Astrocyte (in vitro differentiated cells and primary cell): ENCODE results near the gene HOXA6. TPM values are rescaled to one million over a fixed set of nuclear protein-coding genes. Genes with fewer than 3 reads are reported as not detected.

Experiments used
- DNase-seq: peaks from one replicate; pipeline ENCODE4 v3.0.0-alpha.2; 2010; ENCODE audit warnings: low read depth
- FAIRE-seq: peaks from 2 replicates; lab custom pipeline; 2011; peaks lifted over from hg19 to GRCh38; lab: Jason Lieb, UNC
- H2AFZ ChIP-seq: 2 replicates; pipeline ENCODE4 v1.6.0; 2012; ENCODE audit warnings: low read depth, low read length, inconsistent platforms
- H3K27ac ChIP-seq: 2 replicates; pipeline ENCODE4 v1.5.1; 2011; ENCODE audit warnings: low read depth, low read length, inconsistent platforms
- H3K27me3 ChIP-seq: 2 replicates; pipeline ENCODE4 v1.6.0; 2011; ENCODE audit warnings: low read length, inconsistent platforms; ENCODE audit not compliant: insufficient read depth
- H3K36me3 ChIP-seq: 2 replicates; pipeline ENCODE4 v1.5.1; 2011; ENCODE audit warnings: low read length, inconsistent platforms; ENCODE audit not compliant: insufficient read depth
- H3K4me1 ChIP-seq: 2 replicates; pipeline ENCODE4 v1.5.1; 2011; ENCODE audit warnings: low read length, inconsistent platforms; ENCODE audit not compliant: insufficient read depth
- H3K4me2 ChIP-seq: 2 replicates; pipeline ENCODE4 v1.6.0; 2012; ENCODE audit warnings: low read length, inconsistent platforms
- H3K4me3 ChIP-seq: 2 replicates; pipeline ENCODE4 v1.5.1; 2011; ENCODE audit warnings: low read depth, mild to moderate bottlenecking, low read length, inconsistent platforms; ENCODE audit not compliant: insufficient read depth
- H3K79me2 ChIP-seq: 2 replicates; pipeline ENCODE4 v1.6.0; 2012; ENCODE audit warnings: mild to moderate bottlenecking, low read length, inconsistent platforms; ENCODE audit not compliant: insufficient read depth
- H3K9ac ChIP-seq: 2 replicates; pipeline ENCODE4 v1.6.0; 2012; ENCODE audit warnings: mild to moderate bottlenecking, low read length, inconsistent platforms
- H3K9me3 ChIP-seq: 2 replicates; pipeline ENCODE4 v1.5.1; 2012; ENCODE audit warnings: low read depth, mild to moderate bottlenecking, low read length, inconsistent platforms; ENCODE audit not compliant: insufficient read depth
- H4K20me1 ChIP-seq: 2 replicates; pipeline ENCODE4 v1.6.0; 2012; ENCODE audit warnings: low read length, inconsistent platforms; ENCODE audit not compliant: insufficient read depth
- H3K27ac Mint-ChIP-seq: one replicate; pipeline ENCODE4 v1.8.0; 2021; ENCODE audit warnings: mild to moderate bottlenecking, mixed read lengths; ENCODE audit not compliant: unreplicated experiment
- H3K27me3 Mint-ChIP-seq: one replicate; pipeline ENCODE4 v1.8.0; 2021; ENCODE audit warnings: low read depth, mixed read lengths; ENCODE audit not compliant: unreplicated experiment
- H3K36me3 Mint-ChIP-seq: one replicate; pipeline ENCODE4 v1.8.0; 2021; ENCODE audit warnings: low read depth, mixed read lengths; ENCODE audit not compliant: unreplicated experiment
- H3K4me1 Mint-ChIP-seq: one replicate; pipeline ENCODE4 v1.8.0; 2021; ENCODE audit warnings: low read depth, mixed read lengths; ENCODE audit not compliant: unreplicated experiment
- H3K4me3 Mint-ChIP-seq: one replicate; pipeline ENCODE4 v1.8.0; 2021; ENCODE audit warnings: mild to moderate bottlenecking, moderate library complexity, mixed read lengths; ENCODE audit not compliant: unreplicated experiment
- H3K9me3 Mint-ChIP-seq: one replicate; pipeline ENCODE4 v1.8.0; 2021; ENCODE audit warnings: mild to moderate bottlenecking, mixed read lengths; ENCODE audit not compliant: unreplicated experiment
- EZH2 ChIP-seq: IDR thresholded peaks from 2 replicates; pipeline ENCODE4 v1.6.1; 2012; ENCODE audit warnings: mild to moderate bottlenecking, low read length, inconsistent platforms; ENCODE audit not compliant: insufficient read depth
- total RNA-seq: library from RNA; stranded (reverse); gene quantifications from 2 replicates; pipeline ENCODE4 v1.2.1, GENCODE V29; 2021
- TF ChIP-seq, protein P1 (sequence below): IDR thresholded peaks from 2 replicates; pipeline ENCODE4 v1.5.1; 2011; ENCODE audit warnings: low read depth, mild to moderate bottlenecking, inconsistent platforms, low read length, moderate library complexity; ENCODE audit not compliant: insufficient read depth

The HOXA6 gene
- total RNA-seq, 1 donor from 2014 or later: not detected

DNA sequence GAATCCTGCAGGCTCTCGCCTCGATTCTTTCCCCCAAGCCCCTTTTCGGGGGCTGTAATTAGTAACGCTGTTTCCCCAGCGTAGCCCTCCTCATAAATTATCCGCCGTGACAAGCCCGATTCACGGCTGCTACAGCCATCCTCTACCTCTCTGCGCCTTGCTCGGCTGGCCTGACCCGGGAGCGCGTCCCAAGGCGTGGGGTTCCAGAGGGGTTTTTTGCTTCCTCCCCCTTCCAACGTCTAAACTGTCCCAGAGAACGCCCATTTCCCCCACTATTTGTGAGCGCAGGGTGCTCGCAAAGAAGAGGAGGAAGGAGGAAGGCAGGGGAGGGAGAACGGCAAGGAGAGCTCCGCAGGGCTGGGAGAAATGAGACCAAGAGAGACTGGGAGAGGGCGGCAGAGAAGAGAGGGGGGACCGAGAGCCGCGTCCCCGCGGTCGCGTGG is 5.0 kb downstream of the HOXA6 start:
- Histone ChIP-seq H3K27ac (no peak overlapping the region), H3K36me3 (no peaks in the 10 kb centered on the region), H4K20me1 (peaks cover 2% of the 10 kb centered on the region), H3K79me2 (no peaks in the 10 kb centered on the region), H2AFZ (peak overlapping the region; percentile 56), H3K27me3 (peaks cover 99% of the 10 kb centered on the region), H3K9ac (peak overlapping the region; percentile 63), H3K4me2 (peak overlapping the region; percentile 80), H3K4me3 (peak overlapping the region; percentile 61), H3K9me3 (peaks cover 15% of the 10 kb centered on the region), H3K4me1 (no peaks in the 10 kb centered on the region)
- FAIRE-seq (no peak), DNase-seq (no peak)
- Mint-ChIP-seq H3K27ac (no peak overlapping the region), H3K9me3 (peaks cover 48% of the 10 kb centered on the region), H3K4me1 (no peaks in the 10 kb centered on the region), H3K36me3 (peaks cover 3% of the 10 kb centered on the region), H3K4me3 (no peak overlapping the region), H3K27me3 (peaks cover 88% of the 10 kb centered on the region)
- TF ChIP-seq, protein P1, sequence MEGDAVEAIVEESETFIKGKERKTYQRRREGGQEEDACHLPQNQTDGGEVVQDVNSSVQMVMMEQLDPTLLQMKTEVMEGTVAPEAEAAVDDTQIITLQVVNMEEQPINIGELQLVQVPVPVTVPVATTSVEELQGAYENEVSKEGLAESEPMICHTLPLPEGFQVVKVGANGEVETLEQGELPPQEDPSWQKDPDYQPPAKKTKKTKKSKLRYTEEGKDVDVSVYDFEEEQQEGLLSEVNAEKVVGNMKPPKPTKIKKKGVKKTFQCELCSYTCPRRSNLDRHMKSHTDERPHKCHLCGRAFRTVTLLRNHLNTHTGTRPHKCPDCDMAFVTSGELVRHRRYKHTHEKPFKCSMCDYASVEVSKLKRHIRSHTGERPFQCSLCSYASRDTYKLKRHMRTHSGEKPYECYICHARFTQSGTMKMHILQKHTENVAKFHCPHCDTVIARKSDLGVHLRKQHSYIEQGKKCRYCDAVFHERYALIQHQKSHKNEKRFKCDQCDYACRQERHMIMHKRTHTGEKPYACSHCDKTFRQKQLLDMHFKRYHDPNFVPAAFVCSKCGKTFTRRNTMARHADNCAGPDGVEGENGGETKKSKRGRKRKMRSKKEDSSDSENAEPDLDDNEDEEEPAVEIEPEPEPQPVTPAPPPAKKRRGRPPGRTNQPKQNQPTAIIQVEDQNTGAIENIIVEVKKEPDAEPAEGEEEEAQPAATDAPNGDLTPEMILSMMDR: no peak
- TF ChIP-seq EZH2: peak; percentile 63

DNA sequence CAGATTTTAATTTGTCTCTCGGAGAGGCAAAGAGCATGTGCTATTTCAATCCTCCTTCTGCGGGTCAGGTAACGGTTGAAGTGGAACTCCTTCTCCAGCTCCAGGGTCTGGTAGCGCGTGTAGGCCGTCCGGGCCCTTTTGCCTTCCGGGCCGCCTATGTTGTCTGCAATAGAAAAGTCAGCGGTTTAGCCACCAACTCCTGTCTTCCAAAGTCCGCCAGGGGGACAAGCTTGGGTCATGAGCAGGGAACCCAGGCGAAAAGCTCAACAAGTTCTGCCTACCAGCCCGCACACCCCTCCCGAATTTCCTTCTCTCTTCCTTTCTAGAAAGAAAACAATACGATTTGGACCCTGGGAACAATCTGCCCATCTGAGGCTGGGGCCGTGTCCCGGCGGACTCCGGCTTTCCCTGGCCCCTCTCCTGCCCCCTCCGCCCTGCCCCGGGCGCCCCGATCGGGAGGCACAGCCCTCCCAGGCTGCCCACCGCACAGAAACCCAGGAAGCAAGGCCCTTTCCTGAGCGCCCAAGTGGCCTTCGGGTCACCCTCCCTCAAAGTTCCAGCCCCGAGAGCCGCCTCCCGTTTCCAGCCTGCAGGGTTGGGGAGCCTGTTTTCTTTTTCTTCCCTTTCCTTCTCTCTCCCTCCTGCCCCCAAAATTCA is 5.5 kb downstream of the HOXA6 start:
- DNase-seq (no peak), FAIRE-seq (no peak)
- H3K79me2 ChIP-seq: no peaks in the 10 kb centered on the region
- peaks cover 45% of the 10 kb centered on the region for H3K9me3 Mint-ChIP-seq
- H3K4me1 Mint-ChIP-seq: no peaks in the 10 kb centered on the region
- H4K20me1 ChIP-seq: peaks cover 2% of the 10 kb centered on the region
- H3K36me3 ChIP-seq: no peaks in the 10 kb centered on the region
- peaks cover 3% of the 10 kb centered on the region for H3K36me3 Mint-ChIP-seq
- no peaks in the 10 kb centered on the region for H3K4me1 ChIP-seq
- H3K27ac Mint-ChIP-seq: no peak overlapping the region
- peaks cover 88% of the 10 kb centered on the region for H3K27me3 Mint-ChIP-seq
- peaks cover 99% of the 10 kb centered on the region for H3K27me3 ChIP-seq
- peak overlapping the region; percentile 61 for H3K4me3 ChIP-seq
- H3K27ac ChIP-seq: no peak overlapping the region
- peak overlapping the region; percentile 63 for H3K9ac ChIP-seq
- H3K9me3 ChIP-seq: peaks cover 9% of the 10 kb centered on the region
- no peak overlapping the region for H3K4me3 Mint-ChIP-seq
- TF ChIP-seq, protein P1: no peak
- TF ChIP-seq EZH2: peak; percentile 63
- H3K4me2 ChIP-seq: peak overlapping the region; percentile 80
- H2AFZ ChIP-seq: no peak overlapping the region
